ENCODE results near the gene NRG3.

DNA sequence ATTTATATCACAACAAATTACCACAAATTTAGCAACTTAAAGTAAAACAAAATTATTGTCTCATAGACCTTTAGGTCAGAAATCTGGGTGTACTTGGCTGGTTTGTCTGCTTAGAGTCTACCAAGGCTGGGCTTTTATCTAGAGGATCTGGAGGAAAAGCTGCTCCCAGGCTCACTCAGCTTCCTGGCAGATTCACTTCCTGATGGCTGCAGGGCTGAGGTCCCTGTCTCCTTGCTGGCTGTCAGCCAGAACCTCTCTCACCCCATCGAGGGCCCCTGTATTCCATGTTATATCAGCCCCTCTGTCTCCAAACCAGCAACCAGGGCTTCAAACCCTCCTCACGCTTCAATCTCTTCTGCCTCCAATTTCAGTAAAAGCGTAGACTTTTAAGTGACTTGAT, 734.9 kb downstream of the NRG3 start:
- TF ChIP-seq, protein P1, sequence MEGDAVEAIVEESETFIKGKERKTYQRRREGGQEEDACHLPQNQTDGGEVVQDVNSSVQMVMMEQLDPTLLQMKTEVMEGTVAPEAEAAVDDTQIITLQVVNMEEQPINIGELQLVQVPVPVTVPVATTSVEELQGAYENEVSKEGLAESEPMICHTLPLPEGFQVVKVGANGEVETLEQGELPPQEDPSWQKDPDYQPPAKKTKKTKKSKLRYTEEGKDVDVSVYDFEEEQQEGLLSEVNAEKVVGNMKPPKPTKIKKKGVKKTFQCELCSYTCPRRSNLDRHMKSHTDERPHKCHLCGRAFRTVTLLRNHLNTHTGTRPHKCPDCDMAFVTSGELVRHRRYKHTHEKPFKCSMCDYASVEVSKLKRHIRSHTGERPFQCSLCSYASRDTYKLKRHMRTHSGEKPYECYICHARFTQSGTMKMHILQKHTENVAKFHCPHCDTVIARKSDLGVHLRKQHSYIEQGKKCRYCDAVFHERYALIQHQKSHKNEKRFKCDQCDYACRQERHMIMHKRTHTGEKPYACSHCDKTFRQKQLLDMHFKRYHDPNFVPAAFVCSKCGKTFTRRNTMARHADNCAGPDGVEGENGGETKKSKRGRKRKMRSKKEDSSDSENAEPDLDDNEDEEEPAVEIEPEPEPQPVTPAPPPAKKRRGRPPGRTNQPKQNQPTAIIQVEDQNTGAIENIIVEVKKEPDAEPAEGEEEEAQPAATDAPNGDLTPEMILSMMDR (IDR thresholded peaks at IDR 0.05) = no peak
- TF ChIP-seq POLR2A (IDR thresholded peaks at IDR 0.05; ENCODE audit: low read depth) = no peak

Data from esophagus muscularis mucosa (tissue), 3 donors.